A673 (cell line): ENCODE results near the gene RPS6KA1. TPM values are rescaled to one million over a fixed set of nuclear protein-coding genes. Genes with fewer than 3 reads are reported as not detected.

ENCODE experiments used
- BruUV-seq: library from RNA; stranded (reverse); fragments of 400-500 nt; replicated peaks from 2 replicates; lab custom pipeline; 2021; lab: Mats Ljungman, UMichigan
- CTCF ChIA-PET: fragments of 300-600 bp; sonication (Branson Sonifier 250); formaldehyde crosslinking; loops from one replicate; lab custom pipeline; 2022; ENCODE audit warnings: antibody characterized with exemption; lab: Charles Lee
- POLR2A ChIA-PET: fragments of 300-600 bp; sonication (Branson Sonifier 250); formaldehyde crosslinking; loops from one replicate; lab custom pipeline; 2022; ENCODE audit warnings: antibody characterized with exemption; ENCODE audit not compliant: low non-redundant PET; lab: Charles Lee
- DNase-seq: peaks from one replicate; pipeline ENCODE4 v3.0.0-alpha.2; 2015; ENCODE audit warnings: low spot score
- H3K27ac ChIP-seq: fragments of 200-600 bp; sonication (generic); 2 replicates; pipeline ENCODE4 v1.5.1; 2016; ENCODE audit warnings: mixed run types, low read depth, mild to moderate bottlenecking, mixed read lengths, antibody characterized with exemption, low read length; ENCODE audit not compliant: poor library complexity, severe bottlenecking
- H3K27me3 ChIP-seq: fragments of 200-600 bp; sonication (generic); replicated peaks from 2 replicates; pipeline ENCODE4 v1.6.1; 2017; ENCODE audit warnings: mixed run types, low read depth, mild to moderate bottlenecking, mixed read lengths, antibody characterized with exemption, low read length; ENCODE audit not compliant: insufficient read depth, poor library complexity
- H3K36me3 ChIP-seq: fragments of 200-600 bp; sonication (generic); 2 replicates; pipeline ENCODE4 v1.6.1; 2016; ENCODE audit warnings: mixed run types, mild to moderate bottlenecking, mixed read lengths, antibody characterized with exemption, low read length; ENCODE audit not compliant: insufficient read depth, poor library complexity, severe bottlenecking
- H3K4me1 ChIP-seq: fragments of 200-600 bp; sonication (generic); 2 replicates; pipeline ENCODE4 v1.6.1; 2017; ENCODE audit warnings: mixed run types, mild to moderate bottlenecking, mixed read lengths, antibody characterized with exemption, low read length; ENCODE audit not compliant: insufficient read depth, poor library complexity, severe bottlenecking
- H3K4me3 ChIP-seq: fragments of 200-600 bp; sonication (generic); 2 replicates; pipeline ENCODE4 v1.5.1; 2016; ENCODE audit warnings: low read depth, mixed run types, mild to moderate bottlenecking, mixed read lengths, low read length; ENCODE audit not compliant: poor library complexity, severe bottlenecking
- H3K9me3 ChIP-seq: fragments of 200-600 bp; sonication (generic); 2 replicates; pipeline ENCODE4 v1.6.1; 2016; ENCODE audit warnings: mixed run types, low read depth, mild to moderate bottlenecking, mixed read lengths, antibody characterized with exemption, low read length; ENCODE audit not compliant: poor library complexity, severe bottlenecking
- CTCF ChIP-seq: fragments of 300-800, 200-600 bp; sonication (generic); conservative IDR thresholded peaks from 2 replicates; pipeline ENCODE4 v1.5.1; 2017; ENCODE audit warnings: low read depth, mild to moderate bottlenecking, antibody characterized with exemption, low read length, moderate library complexity, mixed read lengths
- EZH2 ChIP-seq: fragments of 200-600 bp; sonication (generic); IDR thresholded peaks from 2 replicates; pipeline ENCODE4 v1.6.1; 2017; ENCODE audit warnings: borderline replicate concordance, low read depth, mild to moderate bottlenecking, mixed read lengths, antibody characterized with exemption, low read length; ENCODE audit not compliant: poor library complexity, severe bottlenecking
- intact Hi-C: fragments of 100-400 bp; cut with micrococcal nuclease; formaldehyde crosslinking; loops from one replicate; pipeline ENCODE4 v1.10.0; 2022; ENCODE audit not compliant: unreplicated experiment
- microRNA-seq: library from miRNA; unstranded; fragments of <30 nt; microRNA quantifications from one replicate; pipeline ENCODE4 v1.2.0, GENCODE V29; 2021
- total RNA-seq: library from RNA; stranded (reverse); gene quantifications from 2 replicates; pipeline ENCODE4 v1.2.3, GENCODE V29; 2021

Gene RPS6KA1
- total RNA-seq, 1 experiment from 2014 or later = 6.3 TPM

GRCh38 chr1:26616881-26617280 lies 87.3 kb downstream of the RPS6KA1 start:
- no peak for DNase-seq
- ChIA-PET CTCF (interaction anchor here (0.6 kb wide), 1 partner anchor 209 kb away, joined by 3 read pairs; the partner anchor contains the start of gene ZDHHC18), POLR2A (interaction anchor here (0.6 kb wide), 1 partner anchor 145 kb away, joined by 3 read pairs; no protein-coding TSS in a partner anchor)
- no peak overlapping the region for H3K27ac ChIP-seq
- no peaks in the 10 kb centered on the region for H3K9me3 ChIP-seq
- peaks cover 19% of the 10 kb centered on the region for H3K4me1 ChIP-seq
- H3K4me3 ChIP-seq = no peak overlapping the region
- no peaks in the 10 kb centered on the region for H3K36me3 ChIP-seq
- intact Hi-C loops = no loop called here
- H3K27me3 ChIP-seq = no peaks in the 10 kb centered on the region
- no TSS peak for BruUV-seq
- no peak for TF ChIP-seq CTCF
- no peak for TF ChIP-seq EZH2

DNA sequence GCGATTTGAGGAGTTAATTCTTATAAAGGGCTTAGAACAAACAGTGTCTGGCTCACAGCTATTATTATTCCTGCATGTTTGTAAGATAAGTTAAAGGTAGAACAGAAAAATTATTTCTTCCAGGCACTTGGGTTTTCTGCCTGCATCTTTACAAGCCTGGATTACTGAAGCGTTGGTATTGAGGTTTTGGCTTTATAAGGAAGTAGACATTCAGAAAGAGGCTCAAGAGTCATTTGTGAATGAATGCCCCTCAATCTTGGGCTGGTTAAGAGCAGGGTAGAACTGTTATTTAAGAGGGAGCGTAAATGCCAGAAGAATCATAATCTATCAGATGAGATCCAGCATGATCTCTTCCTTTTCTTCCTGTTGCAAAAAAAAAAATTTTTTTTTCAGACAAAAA lies 89.0 kb downstream of the RPS6KA1 start:
- POLR2A ChIA-PET = no interaction called here
- Histone ChIP-seq H3K9me3 (no peaks in the 10 kb centered on the region), H3K27me3 (no peaks in the 10 kb centered on the region), H3K4me1 (peaks cover 21% of the 10 kb centered on the region), H3K36me3 (no peaks in the 10 kb centered on the region), H3K27ac (peak overlapping the region; percentile 4), H3K4me3 (no peak overlapping the region)
- CTCF ChIA-PET = interaction anchor here (0.7 kb wide), 1 partner anchor 111 kb away, joined by 3 read pairs; no protein-coding TSS in a partner anchor
- intact Hi-C loops = no loop called here
- no peak for TF ChIP-seq EZH2
- no peak for TF ChIP-seq CTCF
- no TSS peak for BruUV-seq
- no peak for DNase-seq

Small RNAs within 50 kb of the gene (microRNA-seq; reads per million reads assigned to microRNA genes)
- 1.6 reads per million for gene MIR1976

Other genes with a start within 250 kb of the RPS6KA1 start
- 133 and 138 TPM in 2 replicates for gene SH3BGRL3, start 249.7 kb upstream of the RPS6KA1 start, total RNA-seq
- gene UBXN11, start 223.1 kb upstream of the RPS6KA1 start, total RNA-seq = 22.1 and 25.4 TPM in 2 replicates
- not detected in 2 replicates for gene CD52, start 211.8 kb upstream of the RPS6KA1 start, total RNA-seq
- gene CRYBG2, start 175.6 kb upstream of the RPS6KA1 start, total RNA-seq = not detected in 2 replicates
- not detected in 2 replicates for gene ZNF683, start 157.0 kb upstream of the RPS6KA1 start, total RNA-seq
- gene LIN28A, start 118.9 kb upstream of the RPS6KA1 start, total RNA-seq = 0.15 and 0.39 TPM in 2 replicates
- gene DHDDS, start 97.4 kb upstream of the RPS6KA1 start, total RNA-seq = 50.7 and 53.6 TPM in 2 replicates
- 1,074 and 1,080 TPM in 2 replicates for gene HMGN2, start 57.3 kb upstream of the RPS6KA1 start, total RNA-seq
- gene ARID1A, start 166.3 kb downstream of the RPS6KA1 start, total RNA-seq = 120 and 123 TPM in 2 replicates